22Rv1 (cell line): ENCODE measurements around the gene PAMR1.

Experiments used
- H3K27ac ChIP-seq: fragments of 450-650 bp; 2 replicates; pipeline ENCODE4 v1.5.1; 2017
- ZFX ChIP-seq: fragments of 450-650 bp; IDR thresholded peaks from 2 replicates; pipeline ENCODE4 v1.6.1; 2017; ENCODE audit warnings: antibody characterized with exemption, borderline replicate concordance
- TF ChIP-seq, protein P1 (sequence below): fragments of 450-650 bp; IDR thresholded peaks from 2 replicates; pipeline ENCODE4 v1.5.1; 2017; ENCODE audit warnings: mild to moderate bottlenecking

The PAMR1 gene

DNA sequence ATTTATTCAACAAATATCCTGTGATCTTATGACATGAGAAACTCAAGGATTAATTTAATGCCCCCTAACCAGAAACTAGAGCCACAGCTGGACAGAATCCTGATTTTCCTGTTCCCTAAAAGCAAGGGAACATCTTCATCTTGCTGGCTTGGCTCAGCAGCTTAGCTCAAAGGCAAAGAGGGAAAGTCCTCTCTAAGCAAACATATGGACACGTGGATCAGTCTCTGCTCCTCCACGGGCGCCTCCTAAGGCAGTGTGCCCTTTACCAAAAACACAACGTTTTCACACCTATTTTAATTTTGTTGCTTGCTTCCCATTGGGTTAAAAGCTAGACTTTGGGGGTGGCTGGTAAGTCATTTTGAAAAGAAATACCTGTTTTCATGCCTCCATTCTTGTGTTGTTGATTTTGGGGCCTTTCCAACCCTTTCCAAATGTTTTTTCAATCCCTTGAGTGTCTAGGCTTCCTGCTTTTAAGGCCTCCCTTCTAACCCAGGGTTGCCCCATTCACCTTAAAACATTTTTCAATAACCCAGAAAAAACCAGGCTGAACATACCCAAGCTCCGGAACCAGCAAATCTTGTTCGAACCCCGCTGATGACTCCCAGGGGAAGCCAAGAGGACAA is 121.5 kb downstream of the PAMR1 start:
- H3K27ac ChIP-seq = no peak overlapping the region
- TF ChIP-seq, protein P1, sequence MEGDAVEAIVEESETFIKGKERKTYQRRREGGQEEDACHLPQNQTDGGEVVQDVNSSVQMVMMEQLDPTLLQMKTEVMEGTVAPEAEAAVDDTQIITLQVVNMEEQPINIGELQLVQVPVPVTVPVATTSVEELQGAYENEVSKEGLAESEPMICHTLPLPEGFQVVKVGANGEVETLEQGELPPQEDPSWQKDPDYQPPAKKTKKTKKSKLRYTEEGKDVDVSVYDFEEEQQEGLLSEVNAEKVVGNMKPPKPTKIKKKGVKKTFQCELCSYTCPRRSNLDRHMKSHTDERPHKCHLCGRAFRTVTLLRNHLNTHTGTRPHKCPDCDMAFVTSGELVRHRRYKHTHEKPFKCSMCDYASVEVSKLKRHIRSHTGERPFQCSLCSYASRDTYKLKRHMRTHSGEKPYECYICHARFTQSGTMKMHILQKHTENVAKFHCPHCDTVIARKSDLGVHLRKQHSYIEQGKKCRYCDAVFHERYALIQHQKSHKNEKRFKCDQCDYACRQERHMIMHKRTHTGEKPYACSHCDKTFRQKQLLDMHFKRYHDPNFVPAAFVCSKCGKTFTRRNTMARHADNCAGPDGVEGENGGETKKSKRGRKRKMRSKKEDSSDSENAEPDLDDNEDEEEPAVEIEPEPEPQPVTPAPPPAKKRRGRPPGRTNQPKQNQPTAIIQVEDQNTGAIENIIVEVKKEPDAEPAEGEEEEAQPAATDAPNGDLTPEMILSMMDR = no peak
- no peak for TF ChIP-seq ZFX

DNA sequence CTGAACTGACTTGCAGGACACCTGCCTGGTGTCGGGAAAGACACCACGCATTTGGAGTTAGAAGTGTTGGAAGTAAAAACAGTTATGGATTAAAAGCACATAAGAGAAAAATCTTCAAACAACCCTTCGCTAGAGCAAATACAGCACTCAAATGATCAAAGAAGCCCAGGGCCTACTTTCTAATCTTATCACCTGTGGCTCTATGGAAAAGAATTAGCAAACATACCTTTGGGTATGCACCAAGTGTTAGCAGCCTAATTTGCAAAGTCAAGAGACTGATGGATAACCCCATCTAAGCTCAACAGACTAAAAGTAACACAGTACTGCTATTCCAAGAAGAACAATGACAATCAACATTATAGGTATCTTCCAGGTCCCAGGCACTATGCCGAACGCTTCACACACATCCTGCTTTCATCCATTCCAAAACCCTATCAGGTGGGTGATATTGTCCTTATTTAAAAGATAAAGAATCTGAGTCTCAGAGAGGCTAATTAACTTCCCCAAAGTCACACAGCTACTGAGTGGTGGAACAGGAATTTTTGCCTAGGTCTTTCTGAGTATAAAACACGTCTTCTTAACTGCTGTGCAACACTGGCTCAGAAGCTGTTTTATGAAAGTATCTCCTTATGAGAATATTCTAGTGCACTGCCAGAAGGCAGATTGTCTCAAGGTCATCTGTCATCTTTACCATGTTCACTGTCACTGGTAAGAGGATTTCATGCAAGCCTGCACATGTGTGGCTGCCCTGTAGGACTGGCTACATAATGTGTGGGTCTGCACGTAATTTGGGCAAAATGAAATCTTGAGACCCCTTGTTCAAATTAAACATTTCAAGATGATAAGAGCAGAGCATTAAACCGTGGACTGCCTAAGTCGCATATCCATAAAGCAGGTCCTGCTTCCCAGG is 122.4 kb downstream of the PAMR1 start:
- no peak for TF ChIP-seq ZFX
- TF ChIP-seq, protein P1 = no peak
- no peak overlapping the region for H3K27ac ChIP-seq

DNA sequence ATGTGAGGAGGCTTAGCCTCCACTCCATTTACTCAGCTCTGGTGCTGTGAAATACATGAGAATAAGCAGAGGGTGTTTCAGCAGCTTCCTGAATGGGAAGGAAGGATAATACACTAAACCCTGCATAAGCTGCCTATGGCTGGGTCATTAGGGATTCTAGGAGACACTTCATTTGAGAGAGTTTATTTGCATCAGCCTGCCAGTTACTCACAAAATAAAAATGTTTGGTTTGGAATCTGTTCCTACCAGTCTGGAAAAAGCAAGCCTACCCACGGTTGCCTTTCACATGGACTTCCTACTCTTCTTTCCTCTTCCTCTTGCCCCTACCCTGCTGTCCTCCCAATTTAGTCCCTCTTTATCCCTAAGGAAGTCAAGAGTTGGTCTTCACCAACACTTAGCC is 126.5 kb downstream of the PAMR1 start:
- TF ChIP-seq ZFX = no peak
- TF ChIP-seq, protein P1 = no peak

DNA sequence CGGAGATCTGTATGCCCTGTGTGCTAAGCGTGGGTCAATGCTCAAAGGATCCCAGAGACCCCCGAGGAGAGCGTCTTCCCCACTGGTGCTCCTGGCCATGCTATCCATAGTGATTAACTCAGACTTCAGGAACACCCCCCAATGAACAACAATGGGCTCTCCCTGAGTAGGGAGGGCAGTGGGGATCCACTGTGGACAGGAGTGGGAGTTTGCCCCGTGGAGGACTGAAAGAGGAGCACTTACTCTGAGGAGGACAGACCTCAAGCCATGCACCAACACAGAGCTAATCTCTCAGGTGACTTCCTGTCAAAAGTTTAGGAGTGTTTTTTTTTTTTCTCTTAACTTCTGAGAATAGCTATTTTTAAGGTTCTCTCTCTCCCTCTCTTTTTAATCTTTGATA is 130.5 kb downstream of the PAMR1 start:
- TF ChIP-seq, protein P1 = no peak
- no peak for TF ChIP-seq ZFX
- no peak overlapping the region for H3K27ac ChIP-seq

More for the DNA sequence above, 126.5 kb downstream of the PAMR1 start:
- H3K27ac ChIP-seq = no peak overlapping the region

DNA sequence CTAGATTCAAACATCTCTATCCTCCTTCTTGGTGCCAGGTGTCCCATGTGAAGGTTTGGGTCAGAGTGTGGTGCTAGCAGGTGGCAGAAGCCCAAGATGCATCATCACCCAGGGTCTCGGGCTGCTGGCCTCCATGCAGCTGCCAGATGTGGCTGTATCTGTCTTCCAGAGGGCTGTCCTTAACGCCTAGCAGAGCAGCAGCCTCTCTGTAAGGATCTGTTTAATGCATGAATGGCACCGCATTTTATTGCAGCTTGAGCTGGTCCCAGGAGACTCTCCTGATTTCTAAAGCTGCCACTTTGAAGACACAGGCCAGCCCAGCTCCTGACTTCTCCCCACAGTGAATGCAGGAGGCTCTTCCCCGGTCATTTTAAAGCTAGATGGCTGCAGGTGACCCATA is 132.3 kb downstream of the PAMR1 start:
- no peak overlapping the region for H3K27ac ChIP-seq
- TF ChIP-seq, protein P1 = no peak
- TF ChIP-seq ZFX = no peak

DNA sequence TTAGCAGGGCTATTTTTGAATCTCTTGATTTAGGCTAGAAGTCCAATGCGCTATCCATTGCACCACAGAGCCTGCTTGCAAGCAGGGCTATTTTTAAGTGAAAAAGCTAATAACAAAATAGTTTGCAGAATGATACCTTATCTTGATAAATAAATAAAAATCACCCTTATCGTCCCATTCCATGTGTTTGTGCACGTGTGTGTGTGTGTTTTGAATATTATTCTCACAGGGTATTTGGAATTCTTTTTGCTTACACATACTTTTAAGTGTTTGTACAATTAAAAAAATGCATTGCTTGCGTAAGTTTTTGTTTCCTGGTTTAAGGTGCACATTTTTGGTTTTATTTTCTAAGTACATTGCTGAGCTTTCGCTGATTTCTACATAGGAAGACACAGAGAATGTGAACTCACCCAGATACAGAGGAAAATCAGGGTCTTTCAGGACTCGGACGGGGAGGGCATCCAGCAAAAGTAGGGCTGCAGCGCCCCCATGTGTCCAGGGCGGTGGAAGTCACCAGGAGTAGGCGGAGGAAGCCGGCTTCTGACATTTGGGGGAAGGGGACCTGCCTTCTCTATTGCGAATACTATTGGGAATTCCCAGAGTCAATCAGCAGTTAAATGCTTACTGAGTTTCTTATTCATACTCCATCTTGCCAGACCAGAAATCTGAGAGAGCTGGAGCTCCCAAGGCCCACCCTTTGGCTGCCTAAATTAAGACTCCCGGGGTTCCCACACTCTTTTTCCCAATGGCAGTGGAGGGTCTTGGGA is 133.3 kb downstream of the PAMR1 start:
- H3K27ac ChIP-seq = peak overlapping the region; percentile 85
- TF ChIP-seq, protein P1 = peak; percentile 86
- TF ChIP-seq ZFX = no peak
